Measurements from ENCODE around the gene CASP3.
"Not testable (repeated sequence)": the region's sequence is repeated elsewhere in the genome, so short reads cannot be mapped to it uniquely, and the experiment has no call there.

DNA sequence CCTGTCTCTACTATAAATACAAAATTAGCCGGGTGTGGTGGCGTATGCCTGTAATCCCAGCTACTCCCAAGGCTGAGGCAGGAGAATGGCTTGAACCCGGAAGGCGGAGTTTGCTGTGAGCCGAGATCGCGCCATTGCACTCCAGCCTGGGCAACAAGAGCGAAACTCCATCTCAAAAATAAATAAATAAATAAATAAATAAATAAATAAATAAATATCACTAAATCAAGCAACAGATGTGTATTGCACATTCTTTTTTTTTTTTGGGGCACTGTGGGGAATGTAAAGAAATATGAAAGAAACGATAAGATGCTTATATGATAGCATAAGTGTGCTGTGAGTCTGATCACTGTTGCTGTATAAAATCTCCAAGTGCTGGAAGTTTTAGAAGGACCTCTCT lies 8.6 kb upstream of the CASP3 start:
- TF ChIP-seq, protein P1, sequence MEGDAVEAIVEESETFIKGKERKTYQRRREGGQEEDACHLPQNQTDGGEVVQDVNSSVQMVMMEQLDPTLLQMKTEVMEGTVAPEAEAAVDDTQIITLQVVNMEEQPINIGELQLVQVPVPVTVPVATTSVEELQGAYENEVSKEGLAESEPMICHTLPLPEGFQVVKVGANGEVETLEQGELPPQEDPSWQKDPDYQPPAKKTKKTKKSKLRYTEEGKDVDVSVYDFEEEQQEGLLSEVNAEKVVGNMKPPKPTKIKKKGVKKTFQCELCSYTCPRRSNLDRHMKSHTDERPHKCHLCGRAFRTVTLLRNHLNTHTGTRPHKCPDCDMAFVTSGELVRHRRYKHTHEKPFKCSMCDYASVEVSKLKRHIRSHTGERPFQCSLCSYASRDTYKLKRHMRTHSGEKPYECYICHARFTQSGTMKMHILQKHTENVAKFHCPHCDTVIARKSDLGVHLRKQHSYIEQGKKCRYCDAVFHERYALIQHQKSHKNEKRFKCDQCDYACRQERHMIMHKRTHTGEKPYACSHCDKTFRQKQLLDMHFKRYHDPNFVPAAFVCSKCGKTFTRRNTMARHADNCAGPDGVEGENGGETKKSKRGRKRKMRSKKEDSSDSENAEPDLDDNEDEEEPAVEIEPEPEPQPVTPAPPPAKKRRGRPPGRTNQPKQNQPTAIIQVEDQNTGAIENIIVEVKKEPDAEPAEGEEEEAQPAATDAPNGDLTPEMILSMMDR (IDR thresholded peaks at IDR 0.05): not testable (repeated sequence)
- not testable (repeated sequence) for TF ChIP-seq POLR2A (IDR thresholded peaks at IDR 0.05)

Measured in Peyer's patch (tissue), 4 donors.